Measurements from ENCODE around the gene KLK13.

KLK13 gene

DNA sequence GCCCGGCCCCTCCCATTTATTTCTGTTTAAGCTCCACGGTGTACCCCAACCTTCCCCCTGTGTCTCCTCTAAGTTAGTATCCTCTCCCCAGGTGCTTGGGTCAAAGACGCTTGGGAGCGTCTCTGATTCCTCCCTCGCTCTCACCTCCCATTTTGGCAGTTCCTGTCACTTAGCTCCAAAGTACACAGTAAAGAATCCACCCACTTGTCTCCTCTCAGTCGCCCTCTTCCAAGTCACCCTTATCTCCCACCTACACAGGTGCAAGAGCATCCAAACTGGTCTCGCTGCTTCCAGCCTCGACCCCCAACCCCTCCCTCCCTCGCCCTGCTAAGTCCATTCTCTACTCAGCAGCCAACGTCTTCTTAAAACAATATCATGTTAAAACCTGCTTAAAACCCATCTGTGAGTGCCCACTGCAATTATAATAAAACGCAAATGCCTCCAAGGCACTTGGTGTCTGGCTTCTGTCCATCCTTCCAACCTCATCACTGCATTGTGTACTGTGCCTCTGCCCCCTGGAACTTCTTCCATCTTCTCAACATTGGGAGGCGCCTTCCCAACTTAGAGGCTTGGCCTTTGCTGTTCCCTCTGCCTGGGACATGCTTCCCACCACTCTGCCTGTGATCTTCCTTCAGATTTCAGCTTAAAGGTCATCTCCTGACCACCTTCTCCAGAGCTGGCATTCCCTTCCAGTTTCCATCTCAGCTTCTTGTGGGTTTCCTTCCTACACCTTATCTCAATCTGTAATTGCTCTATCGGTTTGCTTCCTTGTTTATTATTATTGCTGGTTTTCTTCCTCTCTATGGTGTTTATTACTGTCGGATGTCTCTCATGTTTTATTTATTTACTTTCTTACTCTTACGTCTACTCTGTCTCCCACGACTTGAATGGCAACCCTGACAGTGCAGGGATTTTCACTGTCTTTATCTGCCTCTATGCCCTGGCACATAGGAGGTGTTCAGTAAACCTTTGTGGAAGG, 27.3 kb upstream of the KLK13 start:
- no peak for DNase-seq

DNA sequence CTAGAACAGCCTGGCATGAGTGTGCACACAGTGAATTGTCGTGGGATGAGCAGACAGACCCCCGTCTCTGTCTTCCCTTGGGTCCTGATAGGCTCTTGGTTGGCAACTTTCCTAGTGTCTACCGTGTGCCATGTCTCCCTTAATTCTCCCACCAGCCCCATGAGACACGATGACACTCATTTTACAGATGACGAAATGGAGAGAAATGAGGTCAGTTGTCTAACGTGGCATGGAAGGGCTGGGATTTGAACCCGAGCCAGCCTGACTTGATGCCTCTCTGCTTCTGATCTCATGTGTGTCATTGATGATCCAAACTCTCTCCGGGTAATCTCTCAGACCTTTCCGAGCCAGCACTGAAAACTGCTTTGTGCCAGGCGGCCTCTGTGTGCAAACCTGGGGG, 26.2 kb upstream of the KLK13 start:
- no peak for DNase-seq

DNA sequence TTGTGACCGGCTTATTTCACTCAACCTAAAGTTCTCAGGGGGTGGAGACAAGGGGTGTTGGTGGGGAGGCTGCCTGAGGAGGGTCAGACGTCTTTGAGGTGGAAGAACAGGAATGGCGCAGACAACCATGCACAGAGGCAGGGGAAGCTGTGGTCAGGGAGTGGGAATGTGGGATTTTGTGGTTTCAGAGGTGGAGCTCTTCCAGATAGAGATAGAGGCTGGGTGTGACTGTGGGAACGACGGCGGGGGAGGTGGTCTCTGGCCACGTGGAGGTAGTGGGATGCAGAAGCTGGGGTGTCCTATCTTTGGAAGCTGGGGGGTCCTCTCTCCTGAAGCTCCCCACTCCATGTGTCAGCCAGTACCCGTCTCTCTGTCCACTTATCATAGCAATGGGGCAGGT, 25.6 kb upstream of the KLK13 start:
- DNase-seq = no peak

DNA sequence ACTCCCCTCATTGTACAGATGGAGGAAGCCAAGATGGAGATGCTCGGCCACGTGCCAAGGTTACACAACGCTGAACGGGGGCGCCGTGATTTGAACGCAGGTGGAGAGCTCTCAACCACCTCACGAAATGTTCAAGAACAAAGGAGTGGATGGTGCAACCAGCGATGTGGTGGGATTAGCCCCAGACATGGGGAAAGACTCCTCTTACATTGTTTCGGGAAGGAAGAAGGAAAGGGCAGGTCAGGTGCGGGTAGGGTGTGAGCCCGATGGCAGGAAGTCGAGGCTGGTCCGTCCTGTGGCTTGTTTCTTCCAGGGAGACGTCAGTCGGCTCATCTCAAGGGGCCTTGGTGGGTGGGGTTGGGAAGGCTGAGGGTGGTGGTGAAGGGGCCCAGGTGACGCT, 24.9 kb upstream of the KLK13 start:
- DNase-seq = no peak

DNA sequence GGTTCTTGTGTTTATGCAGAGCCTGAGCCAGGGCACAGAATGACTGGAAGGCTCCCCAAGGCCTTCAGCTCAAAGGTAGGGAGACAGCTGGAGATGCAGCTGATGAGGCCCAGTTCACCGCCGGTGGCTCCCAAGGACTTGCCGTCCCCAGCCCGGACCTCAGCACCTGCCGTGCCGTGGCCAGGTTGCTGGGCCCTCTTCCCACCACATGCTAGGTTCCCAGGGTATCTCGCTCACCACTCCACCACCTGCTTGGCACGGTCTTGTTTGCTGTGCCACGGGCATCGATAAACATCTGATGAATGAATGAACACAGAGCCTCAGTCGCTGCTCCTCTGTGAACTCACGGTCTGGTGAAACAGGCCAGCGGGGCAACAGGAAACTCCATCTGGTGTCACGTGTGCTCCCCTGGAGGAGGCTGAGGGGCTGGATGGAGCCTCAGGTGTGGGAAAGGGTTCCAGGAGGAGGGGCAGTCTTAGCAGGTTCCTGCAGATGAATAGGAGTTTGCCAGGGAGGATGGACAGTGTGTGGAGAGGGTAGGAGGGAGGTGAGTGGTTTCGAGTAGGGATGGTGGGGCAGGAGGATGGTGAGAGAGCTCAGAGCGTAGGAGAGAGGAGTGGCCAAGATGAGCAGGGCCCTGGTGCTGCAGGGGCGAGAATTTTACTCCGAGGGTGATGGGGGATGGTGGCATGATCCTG, 21.4 kb upstream of the KLK13 start:
- DNase-seq = no peak

DNA sequence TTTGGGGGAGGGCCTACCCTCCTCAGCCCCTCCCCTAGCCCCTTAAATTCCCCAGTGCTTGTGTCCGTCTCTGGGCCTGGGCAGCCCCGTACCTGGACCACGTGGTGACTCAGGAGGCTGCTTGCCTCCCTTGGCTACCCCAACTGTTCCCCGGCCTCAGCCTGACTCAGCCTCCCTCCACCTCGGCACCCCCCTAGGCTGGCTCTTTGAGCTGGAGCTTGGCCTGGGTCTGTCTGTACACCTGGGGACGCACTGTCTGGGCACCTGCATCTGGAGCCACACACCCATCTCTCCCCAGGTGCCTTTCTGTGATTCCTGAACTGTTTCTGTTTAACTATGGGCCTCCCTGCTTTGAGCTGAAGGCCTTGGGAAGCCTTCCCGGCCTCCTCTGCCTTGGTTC, 19.6 kb upstream of the KLK13 start:
- DNase-seq = no peak

DNA sequence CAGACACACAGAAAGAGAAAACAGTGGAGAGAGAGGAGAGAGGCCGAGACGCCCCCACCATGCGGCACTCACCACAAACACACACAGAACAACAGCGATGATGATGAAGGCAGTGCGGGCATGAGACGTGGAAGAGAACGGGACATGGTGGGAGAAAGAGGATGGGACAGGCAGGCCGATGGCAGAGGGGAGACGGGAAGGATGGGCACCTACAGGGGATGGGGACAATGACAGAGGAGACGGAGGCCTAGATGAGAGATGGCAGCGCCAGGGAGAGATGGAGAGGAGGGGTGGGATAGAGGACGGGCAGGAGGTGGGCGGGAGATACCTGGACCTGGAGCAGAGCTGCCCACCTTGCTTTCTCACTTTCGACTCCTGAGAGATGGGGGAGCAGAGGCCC, 18.9 kb upstream of the KLK13 start:
- no peak for DNase-seq

DNA sequence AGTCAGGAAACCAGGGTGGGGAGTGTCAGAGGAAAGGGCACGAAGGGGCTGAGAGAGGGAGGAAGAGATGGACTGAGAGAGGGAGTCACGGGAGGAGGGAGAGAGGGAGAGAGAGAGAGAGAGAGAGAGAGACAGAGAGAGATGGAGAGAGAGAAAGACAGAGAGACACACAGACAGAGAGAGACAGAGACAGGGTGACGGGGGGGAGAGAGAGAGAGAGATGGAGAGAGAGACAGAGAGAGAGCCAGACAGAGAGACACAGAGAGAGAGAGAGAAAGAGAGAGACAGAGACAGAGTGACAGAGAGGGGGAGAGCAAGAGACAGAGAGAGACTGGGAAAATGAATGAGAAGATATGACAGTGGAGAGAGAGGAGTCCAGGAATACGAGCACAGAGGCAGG, 18.3 kb upstream of the KLK13 start:
- DNase-seq = no peak

DNA sequence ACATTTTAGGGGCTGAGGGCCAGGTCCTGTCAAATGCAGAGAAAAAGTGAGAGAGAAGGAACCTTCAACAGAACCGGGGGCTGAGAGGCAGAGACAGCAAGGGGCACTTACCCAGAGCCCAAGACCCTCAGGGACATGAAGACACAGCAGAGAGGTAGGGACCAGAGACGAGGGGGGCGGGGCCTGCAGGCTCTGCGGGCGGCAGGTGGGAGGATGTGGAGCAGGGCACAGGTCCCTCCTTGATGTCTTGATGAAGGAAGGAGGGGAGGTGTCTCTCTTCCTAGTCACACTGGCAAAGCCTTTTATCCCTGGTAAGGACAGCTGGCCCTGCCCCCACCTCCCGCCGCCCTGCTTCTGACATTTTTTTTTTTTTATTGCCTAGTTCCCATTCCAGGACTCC, 17.7 kb upstream of the KLK13 start, which contains the start of gene KLK14:
Gene KLK14, minus strand, starts transcription at position 277 of the 400 bp plus-strand sequence. Its CDS starts 273 bp downstream, at position 4.
- no peak for DNase-seq

DNA sequence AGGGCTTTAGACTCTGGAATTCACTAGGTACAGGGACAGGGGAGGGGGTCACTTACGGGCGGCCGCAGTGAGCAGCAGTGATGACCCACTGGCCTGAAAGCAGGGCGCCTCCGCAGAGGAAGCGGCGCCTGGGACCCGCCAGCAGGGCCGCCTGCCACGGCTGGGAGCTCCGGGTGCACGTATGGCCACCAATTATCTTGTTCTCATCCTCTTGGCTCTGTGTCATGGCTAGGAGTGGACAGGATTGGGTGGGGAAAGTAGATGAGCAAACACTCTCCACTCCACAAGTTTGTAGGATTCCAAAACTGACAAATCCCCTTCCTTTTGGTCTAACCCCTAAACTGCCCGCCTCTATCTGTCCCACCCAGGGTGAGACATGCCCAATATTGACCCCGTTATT, 16.6 kb upstream of the KLK13 start:
- DNase-seq = no peak

DNA sequence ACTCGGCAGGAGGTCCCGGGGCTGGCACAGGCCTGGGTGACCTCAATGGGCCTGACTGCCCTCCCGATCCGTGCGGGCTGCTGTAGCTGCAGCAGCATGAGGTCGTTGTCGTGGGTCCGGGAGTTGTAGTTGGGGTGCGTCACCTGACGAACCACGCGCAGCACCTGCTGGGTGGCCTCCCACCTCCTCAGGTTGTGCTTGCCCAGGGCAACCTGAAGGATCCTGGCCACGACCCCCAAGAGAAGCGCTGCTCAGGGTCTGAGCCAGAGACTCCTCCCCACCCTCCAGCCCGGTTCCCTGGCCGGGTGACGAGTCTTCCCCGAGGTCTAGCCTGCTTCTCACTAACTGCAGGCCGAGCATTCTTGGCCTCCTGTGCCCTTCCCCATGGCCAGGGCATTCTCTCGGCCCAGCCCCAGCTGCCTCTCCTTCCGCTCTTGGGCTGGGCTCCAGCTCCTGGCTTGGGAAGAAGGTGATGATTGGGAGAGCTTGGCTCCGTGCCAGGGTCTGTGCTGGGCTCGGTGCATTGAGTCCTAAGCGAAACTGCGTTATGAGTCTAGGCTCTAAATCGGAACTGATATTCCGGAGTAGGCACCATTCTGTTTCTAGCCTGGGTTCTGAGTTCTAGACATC, 14.7 kb upstream of the KLK13 start:
- no peak for DNase-seq

DNA sequence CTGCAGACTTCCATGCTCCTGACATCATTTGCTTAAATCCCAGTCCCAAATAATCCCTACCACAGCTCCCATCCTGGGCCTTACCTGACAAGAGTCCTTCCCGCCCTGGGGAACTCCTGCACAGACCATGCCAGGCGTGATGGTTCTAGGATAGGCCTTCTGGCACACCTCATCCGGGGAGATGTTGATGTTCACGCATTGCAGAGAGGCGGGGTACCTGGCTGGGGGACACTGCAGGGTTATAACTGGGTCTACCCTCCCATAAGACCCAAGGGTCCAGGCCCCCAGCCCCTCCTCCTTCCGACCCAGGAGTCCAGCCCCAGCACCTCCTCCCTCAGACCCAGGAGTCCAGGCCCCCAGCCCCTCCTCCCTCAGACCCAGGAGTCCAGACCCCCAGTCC, 13.8 kb upstream of the KLK13 start:
- DNase-seq = no peak

DNA sequence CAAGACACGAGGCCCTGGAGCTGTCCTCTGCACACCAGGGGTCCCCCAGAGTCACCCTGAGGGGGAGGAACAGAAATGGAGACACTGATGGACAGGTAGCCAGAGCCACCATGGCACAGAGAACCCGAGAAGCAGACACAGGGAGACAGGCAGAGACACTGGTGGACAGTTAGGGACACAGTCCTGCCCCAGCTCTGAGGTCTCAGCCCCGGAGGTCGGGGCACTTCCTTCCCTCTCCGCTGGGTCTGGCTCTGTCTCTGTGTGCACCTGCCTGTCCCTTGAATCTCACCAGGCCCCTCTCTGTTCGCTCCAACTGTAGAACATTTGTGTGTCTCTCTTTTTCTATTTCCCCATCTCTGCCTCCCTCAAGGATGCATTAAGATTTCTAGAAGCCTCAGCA, 13.2 kb upstream of the KLK13 start:
- DNase-seq = no peak

DNA sequence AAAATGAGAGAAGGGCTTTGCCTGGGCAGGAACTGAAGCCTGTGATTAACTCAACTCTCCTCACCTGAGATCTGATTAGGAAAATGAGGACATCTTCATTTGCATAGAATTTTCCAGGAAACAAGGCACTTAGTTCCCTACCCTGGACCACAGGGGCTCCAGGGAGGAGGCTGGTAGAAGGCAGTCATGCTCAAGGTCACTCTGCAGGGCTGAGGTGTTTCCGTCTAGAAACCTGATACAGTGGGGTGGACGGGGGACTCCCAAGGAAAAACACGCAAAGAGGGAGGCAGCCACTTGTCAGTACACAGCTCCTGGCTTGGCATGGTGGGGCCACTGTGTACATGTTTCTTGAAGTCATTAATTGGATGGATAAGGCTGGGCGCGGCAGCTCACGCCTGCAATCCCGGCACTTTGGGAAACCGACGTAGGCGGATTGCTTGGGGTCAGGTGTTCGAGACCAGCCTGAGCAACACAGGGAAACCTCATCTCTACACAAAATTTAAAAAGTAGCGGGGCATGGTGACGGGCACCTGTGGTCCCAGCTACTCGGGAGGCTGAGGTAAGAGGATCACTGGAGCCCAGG, 11.8 kb upstream of the KLK13 start:
- no peak for DNase-seq

DNA sequence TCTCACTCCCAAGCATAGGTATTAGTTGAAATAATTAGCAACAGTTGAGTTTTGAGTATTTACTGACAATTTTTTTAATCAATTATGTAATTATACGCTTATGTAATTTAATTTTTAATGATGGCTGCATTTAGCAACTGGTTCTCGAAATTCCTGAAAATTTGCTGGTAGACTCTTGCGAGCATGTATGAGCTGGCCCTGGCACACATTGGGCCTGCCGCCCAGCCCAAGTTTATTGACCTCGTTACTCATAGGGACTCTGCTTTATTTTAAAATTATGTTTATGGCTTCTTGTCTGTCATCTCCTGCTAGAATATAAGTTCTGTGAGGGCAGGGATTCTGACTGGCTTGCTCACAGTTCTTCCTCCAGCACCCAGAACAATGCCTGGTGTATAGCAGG, 11.1 kb upstream of the KLK13 start:
- DNase-seq = no peak

DNA sequence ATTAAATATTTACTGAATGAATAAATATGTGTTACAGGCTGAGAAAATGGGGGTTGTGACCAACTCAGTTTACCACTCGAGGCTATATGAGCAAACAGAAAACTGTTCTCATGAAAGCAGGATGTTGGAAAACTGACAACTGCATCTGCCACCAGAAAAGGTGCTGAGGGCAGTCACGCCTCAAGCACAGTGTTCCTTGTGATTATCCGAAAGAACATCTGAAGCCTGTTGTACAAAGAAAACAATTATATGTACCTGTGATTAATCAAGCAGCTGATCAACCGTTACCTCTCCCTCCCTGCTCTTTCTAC, 6.2 kb upstream of the KLK13 start:
- no peak for DNase-seq

DNA sequence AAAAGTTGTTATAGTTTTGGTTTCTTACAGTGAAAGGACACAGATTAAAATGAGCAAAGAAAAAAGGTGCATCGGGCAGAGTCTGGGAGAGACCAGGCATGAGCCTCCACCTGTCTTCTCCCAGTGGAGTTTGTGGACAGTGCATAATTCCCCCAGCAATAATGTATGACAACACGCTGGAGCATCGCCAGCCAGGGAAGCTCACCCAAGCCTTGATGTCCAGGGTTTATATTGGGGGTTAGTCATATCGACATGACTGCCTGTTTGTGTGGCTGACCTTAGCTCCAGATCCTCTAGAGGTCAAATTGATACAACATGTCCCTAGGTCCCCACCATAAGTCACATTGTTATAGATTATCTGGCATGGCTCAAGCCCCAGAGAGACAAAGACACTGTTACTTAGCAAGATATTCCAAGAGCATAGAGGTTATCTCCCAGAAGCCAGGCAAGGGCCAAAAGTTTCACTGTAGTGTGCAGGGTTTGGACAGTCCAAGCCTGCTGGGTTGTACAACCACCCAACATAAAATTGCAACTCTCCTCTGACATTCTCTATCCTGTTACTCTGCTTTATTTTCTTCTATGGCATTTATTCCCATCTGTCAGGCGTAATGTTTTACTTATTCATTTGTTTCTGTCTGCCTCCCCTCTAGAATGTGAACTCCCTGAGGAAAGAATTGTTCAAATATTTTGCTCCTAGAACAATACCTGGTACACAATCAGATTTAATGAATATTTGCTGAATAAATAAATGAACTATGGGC, 5.6 kb upstream of the KLK13 start:
- DNase-seq = no peak

DNA sequence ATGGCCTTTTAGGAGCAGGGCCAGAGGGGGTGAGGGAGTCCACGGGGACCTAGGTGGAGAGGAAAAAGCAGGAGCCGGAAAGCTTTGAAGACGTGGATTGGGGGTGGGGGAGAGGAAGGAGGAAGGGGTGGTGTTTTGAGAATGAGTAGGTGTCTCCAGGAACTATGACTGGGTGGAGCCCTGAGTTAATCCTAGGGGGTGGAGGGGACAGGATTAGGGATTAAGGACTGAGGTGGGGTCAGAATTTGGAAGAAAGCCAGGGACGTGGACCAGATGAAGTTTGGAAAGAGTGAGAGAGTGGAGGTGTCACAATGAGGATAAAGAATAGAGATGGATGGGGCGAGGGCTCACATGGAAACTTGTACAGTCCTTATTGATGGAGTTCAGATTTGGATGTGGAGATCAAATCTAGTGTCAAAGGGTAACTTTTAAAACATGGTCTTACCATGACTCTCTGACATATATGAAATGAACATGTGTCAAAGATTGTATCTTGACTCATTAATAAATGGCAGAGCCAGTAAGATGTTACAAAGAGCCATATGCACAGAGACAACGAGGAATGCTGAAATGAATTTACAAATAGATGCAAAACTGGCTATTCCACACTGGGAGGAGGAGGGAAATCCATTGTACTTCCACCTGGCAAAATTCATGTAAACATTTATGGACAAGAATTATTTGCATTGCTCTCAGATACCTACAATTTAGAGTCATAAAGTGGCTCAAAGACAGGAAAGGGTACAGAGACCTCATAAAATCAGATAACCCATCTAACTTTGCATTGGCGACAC, 1.7 kb upstream of the KLK13 start:
- no peak for DNase-seq

DNA sequence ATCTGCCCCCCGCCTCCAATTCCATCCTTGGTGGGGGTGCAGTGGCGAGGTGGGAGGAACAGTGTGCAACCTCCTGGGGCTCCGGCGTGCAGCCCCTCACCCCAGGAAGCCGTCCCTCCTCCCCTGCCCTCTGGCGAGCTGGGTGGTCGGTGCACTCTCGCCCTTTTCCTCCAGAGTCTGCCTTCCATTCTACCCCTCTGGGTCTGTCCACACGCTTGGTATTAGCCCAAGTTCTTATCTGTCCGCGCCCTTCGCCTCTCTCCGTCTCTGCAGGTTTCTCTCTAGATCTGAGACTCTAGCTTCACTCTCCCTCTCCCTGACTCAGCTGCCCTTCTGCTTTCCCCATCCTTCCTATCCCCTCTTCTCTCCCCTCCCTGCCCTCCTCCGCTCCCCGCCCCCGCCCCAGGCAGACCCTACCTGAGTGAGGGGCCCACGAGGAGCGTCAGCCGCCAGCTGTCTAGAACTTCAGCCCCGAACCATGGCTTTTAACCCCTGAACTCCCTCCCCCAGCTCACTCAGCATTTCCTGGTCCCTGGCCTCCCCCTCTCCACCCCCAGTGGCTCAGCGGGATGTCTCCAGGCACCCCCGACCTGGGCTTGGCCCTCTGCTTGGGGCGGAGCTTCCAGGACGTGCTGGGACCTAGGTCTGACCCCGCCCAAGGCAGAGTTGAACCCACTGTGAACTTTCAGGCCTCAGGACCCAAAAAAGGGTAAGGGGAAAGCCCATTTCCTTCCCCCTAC, 499 bp upstream of the KLK13 start:
- no peak for DNase-seq

DNA sequence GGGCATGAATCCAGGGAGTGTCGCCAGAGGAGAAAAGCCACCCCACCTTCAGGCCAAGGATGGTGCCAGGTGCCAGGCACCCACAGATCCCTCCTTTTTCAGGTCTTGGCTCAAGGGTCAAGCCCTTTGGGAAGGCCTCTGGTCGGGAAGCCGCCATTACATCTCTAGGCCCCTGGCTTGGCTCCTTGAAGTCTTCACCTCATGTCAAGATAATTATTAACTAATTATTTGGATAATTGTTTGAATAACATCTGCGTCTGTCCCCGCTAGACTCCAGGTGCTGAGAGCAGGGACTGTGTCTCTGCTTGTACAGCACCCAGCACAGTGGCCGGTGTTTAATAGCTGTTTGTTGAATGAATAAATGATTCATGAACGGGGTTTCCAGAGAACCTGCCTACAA, 1.2 kb downstream of the KLK13 start:
- no peak for DNase-seq

DNA sequence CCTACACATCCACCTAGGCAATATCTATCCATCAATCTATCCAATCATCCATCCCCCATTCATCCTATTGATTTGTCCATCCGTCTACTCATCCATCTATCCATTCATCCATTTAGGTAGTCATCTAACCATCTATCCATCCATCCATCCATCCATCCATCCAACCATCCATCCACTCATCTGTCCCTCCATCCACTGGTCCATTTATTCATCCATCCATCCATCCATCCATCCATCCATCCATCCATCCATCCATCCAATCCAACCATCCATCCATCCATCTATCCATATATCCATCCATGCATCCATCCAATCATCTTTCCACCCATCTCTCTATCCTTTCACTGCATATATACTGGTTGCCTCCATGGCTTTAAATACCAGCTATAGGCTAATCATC, 3.9 kb downstream of the KLK13 start:
- DNase-seq = no peak

All from stimulated activated CD4-positive, alpha-beta T cell treated with anti-CD3 and anti-CD28 coated beads, Interleukin-1b, Interleukin-23, amount 100 ng/mL, for 48 hours (primary cell).